ENCODE data around the gene CHORDC1.

The CHORDC1 gene

DNA sequence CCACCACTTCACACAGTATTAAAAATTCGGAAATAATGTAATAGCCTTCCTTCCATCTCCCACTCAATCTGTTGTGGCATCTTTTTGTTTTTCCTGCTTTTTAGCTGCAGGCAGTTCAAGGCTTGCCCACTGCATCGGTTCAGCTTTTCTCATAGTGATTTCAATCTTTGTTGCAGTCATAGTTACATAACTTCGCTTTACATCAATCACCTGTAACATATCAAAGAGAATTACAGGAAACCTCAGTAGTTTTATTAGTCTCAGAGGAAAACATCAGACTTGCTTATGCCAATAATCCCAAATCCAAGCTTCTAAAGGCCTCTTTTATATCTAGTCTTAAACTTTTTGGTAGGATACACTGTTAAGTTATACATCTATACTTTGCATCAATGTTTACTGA is 20.5 kb downstream of the CHORDC1 start:
- Histone ChIP-seq H4K20me1 (ENCODE audit: insufficient read depth, low read length) (no peaks in the 10 kb centered on the region), H3K4me1 (ENCODE audit: low read length) (no peaks in the 10 kb centered on the region), H2AFZ (ENCODE audit: low read depth, low read length) (no peak overlapping the region), H3K27me3 (ENCODE audit: low read depth, low read length) (no peaks in the 10 kb centered on the region), H3K9ac (ENCODE audit: low read length) (no peak overlapping the region), H3K4me3 (ENCODE audit: low read length) (no peak overlapping the region), H3K9me3 (ENCODE audit: insufficient read depth, low read length) (no peaks in the 10 kb centered on the region), H3K79me2 (ENCODE audit: low read length) (peaks cover 6% of the 10 kb centered on the region; the same call in 1 of the 2 replicates), H3K36me3 (replicated peaks; ENCODE audit: low read depth, low read length) (peaks cover 40% of the 10 kb centered on the region), H3K4me2 (ENCODE audit: low read length) (no peak overlapping the region), H3K27ac (ENCODE audit: low read length) (no peak overlapping the region)
- no peak for TF ChIP-seq EZH2phosphoT487 (IDR thresholded peaks at IDR 0.05; ENCODE audit: low read depth)
- TF ChIP-seq, protein P1, sequence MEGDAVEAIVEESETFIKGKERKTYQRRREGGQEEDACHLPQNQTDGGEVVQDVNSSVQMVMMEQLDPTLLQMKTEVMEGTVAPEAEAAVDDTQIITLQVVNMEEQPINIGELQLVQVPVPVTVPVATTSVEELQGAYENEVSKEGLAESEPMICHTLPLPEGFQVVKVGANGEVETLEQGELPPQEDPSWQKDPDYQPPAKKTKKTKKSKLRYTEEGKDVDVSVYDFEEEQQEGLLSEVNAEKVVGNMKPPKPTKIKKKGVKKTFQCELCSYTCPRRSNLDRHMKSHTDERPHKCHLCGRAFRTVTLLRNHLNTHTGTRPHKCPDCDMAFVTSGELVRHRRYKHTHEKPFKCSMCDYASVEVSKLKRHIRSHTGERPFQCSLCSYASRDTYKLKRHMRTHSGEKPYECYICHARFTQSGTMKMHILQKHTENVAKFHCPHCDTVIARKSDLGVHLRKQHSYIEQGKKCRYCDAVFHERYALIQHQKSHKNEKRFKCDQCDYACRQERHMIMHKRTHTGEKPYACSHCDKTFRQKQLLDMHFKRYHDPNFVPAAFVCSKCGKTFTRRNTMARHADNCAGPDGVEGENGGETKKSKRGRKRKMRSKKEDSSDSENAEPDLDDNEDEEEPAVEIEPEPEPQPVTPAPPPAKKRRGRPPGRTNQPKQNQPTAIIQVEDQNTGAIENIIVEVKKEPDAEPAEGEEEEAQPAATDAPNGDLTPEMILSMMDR (IDR thresholded peaks at IDR 0.05; ENCODE audit: low read depth, low read length): no peak

DNA sequence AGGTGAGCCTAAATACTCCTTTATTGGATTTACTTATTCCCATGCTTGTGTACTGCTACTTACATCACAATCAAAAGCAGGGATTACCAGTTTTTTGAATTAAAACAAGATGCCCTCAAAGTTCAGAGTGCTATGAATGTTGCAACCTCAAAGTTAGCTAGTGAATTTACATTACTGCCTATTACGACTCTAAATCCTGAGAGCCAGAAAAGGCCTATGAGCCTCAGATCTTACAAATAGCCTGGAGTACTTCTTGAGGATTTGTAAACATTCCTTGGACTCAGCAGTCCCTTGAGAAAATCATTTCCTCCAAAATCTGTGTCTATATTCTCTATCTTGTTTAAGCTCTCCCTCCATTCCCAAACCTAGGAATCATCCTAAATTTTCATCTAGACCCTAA is 25.5 kb downstream of the CHORDC1 start:
- Histone ChIP-seq H3K79me2 (ENCODE audit: low read length) (no peaks in the 10 kb centered on the region), H2AFZ (ENCODE audit: low read depth, low read length) (no peak overlapping the region), H3K9me3 (ENCODE audit: insufficient read depth, low read length) (no peaks in the 10 kb centered on the region), H3K27me3 (ENCODE audit: low read depth, low read length) (no peaks in the 10 kb centered on the region), H4K20me1 (ENCODE audit: insufficient read depth, low read length) (no peaks in the 10 kb centered on the region), H3K36me3 (replicated peaks; ENCODE audit: low read depth, low read length) (peaks cover 15% of the 10 kb centered on the region), H3K27ac (ENCODE audit: low read length) (no peak overlapping the region), H3K9ac (ENCODE audit: low read length) (no peak overlapping the region), H3K4me2 (ENCODE audit: low read length) (no peak overlapping the region), H3K4me3 (ENCODE audit: low read length) (no peak overlapping the region), H3K4me1 (ENCODE audit: low read length) (no peaks in the 10 kb centered on the region)
- TF ChIP-seq, protein P1 (IDR thresholded peaks at IDR 0.05; ENCODE audit: low read depth, low read length): no peak
- no peak for TF ChIP-seq EZH2phosphoT487 (IDR thresholded peaks at IDR 0.05; ENCODE audit: low read depth)

DNA sequence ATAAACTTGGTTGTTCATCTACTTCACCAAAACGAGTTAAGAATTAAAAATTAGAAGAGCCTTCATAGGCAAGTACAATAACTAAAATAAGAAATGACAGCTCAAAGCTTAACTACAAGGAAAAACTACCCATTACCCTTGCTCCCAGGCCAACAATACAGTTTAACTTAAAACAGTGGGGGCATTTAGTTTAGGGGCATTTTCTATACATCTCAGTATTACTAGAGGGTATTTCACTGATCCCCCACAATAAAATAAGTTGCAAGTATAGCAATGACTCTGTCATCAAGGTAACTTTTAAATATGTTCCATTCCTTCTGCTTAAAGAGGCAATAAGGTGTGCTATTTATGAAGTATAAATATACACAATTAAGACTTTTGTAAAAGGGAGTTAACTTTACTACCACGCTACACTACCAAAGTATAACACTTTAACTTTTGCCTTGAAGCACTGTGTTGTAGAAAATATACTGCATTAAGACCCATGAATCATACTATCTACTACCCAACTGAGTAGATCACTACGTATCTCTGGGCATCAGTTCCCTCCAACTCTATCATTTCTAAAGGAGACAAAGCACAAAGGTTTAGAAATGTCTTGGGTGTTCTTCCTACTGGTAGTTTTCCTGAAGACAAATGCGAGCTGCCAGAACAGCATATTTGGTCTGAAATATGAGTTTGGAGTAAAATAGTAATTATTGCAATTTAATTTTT is 29.8 kb downstream of the CHORDC1 start:
- Histone ChIP-seq H3K4me1 (ENCODE audit: low read length) (peaks cover 3% of the 10 kb centered on the region), H3K9me3 (ENCODE audit: insufficient read depth, low read length) (no peaks in the 10 kb centered on the region), H4K20me1 (ENCODE audit: insufficient read depth, low read length) (no peaks in the 10 kb centered on the region), H3K79me2 (ENCODE audit: low read length) (no peaks in the 10 kb centered on the region), H2AFZ (ENCODE audit: low read depth, low read length) (no peak overlapping the region), H3K27me3 (ENCODE audit: low read depth, low read length) (no peaks in the 10 kb centered on the region), H3K4me2 (ENCODE audit: low read length) (no peak overlapping the region), H3K9ac (ENCODE audit: low read length) (no peak overlapping the region), H3K36me3 (replicated peaks; ENCODE audit: low read depth, low read length) (peaks cover 28% of the 10 kb centered on the region), H3K27ac (ENCODE audit: low read length) (no peak overlapping the region), H3K4me3 (ENCODE audit: low read length) (no peak overlapping the region)
- TF ChIP-seq, protein P1 (IDR thresholded peaks at IDR 0.05; ENCODE audit: low read depth, low read length): no peak
- TF ChIP-seq EZH2phosphoT487 (IDR thresholded peaks at IDR 0.05; ENCODE audit: low read depth): no peak

DNA sequence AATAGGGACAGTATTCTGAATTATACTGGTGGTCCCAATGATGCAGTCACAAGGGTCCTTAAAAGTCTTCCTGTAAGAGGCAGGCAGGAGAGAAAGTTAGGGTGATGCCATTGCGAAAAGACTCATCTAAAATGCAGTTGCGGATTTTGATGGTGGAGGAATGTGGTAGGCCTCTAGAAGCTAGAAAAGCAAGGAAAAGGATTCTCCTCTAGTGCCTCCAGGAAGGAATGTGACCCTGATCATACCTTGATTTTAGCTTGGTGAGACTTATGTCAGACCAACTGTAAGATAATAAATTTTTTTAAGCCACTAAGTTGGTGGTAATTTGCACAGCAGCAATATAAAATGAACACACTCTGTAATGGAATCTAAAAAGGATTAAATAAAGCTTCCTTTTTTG is 33.8 kb downstream of the CHORDC1 start:
- H3K27ac ChIP-seq (ENCODE audit: low read length): no peak overlapping the region
- no peaks in the 10 kb centered on the region for H3K27me3 ChIP-seq (ENCODE audit: low read depth, low read length)
- no peak overlapping the region for H2AFZ ChIP-seq (ENCODE audit: low read depth, low read length)
- H3K79me2 ChIP-seq (ENCODE audit: low read length): no peaks in the 10 kb centered on the region
- peaks cover 31% of the 10 kb centered on the region for H3K36me3 ChIP-seq (replicated peaks; ENCODE audit: low read depth, low read length)
- no peak overlapping the region for H3K4me2 ChIP-seq (ENCODE audit: low read length)
- no peak overlapping the region for H3K9ac ChIP-seq (ENCODE audit: low read length)
- H4K20me1 ChIP-seq (ENCODE audit: insufficient read depth, low read length): no peaks in the 10 kb centered on the region
- H3K9me3 ChIP-seq (ENCODE audit: insufficient read depth, low read length): no peaks in the 10 kb centered on the region; the same call in 1 of the 2 replicates
- H3K4me1 ChIP-seq (ENCODE audit: low read length): peaks cover 6% of the 10 kb centered on the region
- H3K4me3 ChIP-seq (ENCODE audit: low read length): no peak overlapping the region
- TF ChIP-seq EZH2phosphoT487 (IDR thresholded peaks at IDR 0.05; ENCODE audit: low read depth): no peak

Data from OCI-LY3 (cell line).